Measurements from ENCODE around the gene LAMA1.

The LAMA1 gene

GRCh38 chr18:7034924-7035323 is 82.7 kb downstream of the LAMA1 start:
- H3K9me2 ChIP-seq (replicated peaks; ENCODE audit: control insufficient read depth, low read length) = no peaks in the 10 kb centered on the region
- no peak overlapping the region for H3K27ac ChIP-seq (ENCODE audit: low read depth, low read length)
- H3K4me2 ChIP-seq (ENCODE audit: low read length) = no peak overlapping the region
- H3K27me3 ChIP-seq (ENCODE audit: control insufficient read depth, low read length) = no peaks in the 10 kb centered on the region
- H3K4me3 ChIP-seq (ENCODE audit: low read length) = no peak overlapping the region
- H4K20me1 ChIP-seq (ENCODE audit: control insufficient read depth, insufficient read depth, low read depth, low read length) = no peaks in the 10 kb centered on the region
- H3K79me2 ChIP-seq (ENCODE audit: control insufficient read depth, low read length) = no peaks in the 10 kb centered on the region
- H3F3A ChIP-seq (ENCODE audit: control insufficient read depth, insufficient read depth) = no peaks in the 10 kb centered on the region
- H3K36me3 ChIP-seq (ENCODE audit: control insufficient read depth, low read length) = no peaks in the 10 kb centered on the region
- H3K4me1 ChIP-seq (ENCODE audit: control insufficient read depth, low read length) = no peaks in the 10 kb centered on the region
- TF ChIP-seq, protein P1, sequence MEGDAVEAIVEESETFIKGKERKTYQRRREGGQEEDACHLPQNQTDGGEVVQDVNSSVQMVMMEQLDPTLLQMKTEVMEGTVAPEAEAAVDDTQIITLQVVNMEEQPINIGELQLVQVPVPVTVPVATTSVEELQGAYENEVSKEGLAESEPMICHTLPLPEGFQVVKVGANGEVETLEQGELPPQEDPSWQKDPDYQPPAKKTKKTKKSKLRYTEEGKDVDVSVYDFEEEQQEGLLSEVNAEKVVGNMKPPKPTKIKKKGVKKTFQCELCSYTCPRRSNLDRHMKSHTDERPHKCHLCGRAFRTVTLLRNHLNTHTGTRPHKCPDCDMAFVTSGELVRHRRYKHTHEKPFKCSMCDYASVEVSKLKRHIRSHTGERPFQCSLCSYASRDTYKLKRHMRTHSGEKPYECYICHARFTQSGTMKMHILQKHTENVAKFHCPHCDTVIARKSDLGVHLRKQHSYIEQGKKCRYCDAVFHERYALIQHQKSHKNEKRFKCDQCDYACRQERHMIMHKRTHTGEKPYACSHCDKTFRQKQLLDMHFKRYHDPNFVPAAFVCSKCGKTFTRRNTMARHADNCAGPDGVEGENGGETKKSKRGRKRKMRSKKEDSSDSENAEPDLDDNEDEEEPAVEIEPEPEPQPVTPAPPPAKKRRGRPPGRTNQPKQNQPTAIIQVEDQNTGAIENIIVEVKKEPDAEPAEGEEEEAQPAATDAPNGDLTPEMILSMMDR (IDR thresholded peaks at IDR 0.05; ENCODE audit: low read depth, low read length, poor library complexity, severe bottlenecking) = no peak
- no peak for TF ChIP-seq EZH2phosphoT487 (IDR thresholded peaks at IDR 0.05; ENCODE audit: borderline replicate concordance, low read length)
- H3K9me3 ChIP-seq (ENCODE audit: control insufficient read depth, insufficient read depth, low read length) = no peaks in the 10 kb centered on the region

GRCh38 chr18:7032537-7032936 is 85.1 kb downstream of the LAMA1 start:
- no peaks in the 10 kb centered on the region for H3K9me2 ChIP-seq (replicated peaks; ENCODE audit: control insufficient read depth, low read length)
- H3K4me3 ChIP-seq (ENCODE audit: low read length) = no peak overlapping the region
- TF ChIP-seq, protein P1 (IDR thresholded peaks at IDR 0.05; ENCODE audit: low read depth, low read length, poor library complexity, severe bottlenecking) = no peak
- H3K36me3 ChIP-seq (ENCODE audit: control insufficient read depth, low read length) = no peaks in the 10 kb centered on the region
- H3K4me2 ChIP-seq (ENCODE audit: low read length) = no peak overlapping the region
- H3K4me1 ChIP-seq (ENCODE audit: control insufficient read depth, low read length) = no peaks in the 10 kb centered on the region
- no peaks in the 10 kb centered on the region for H3F3A ChIP-seq (ENCODE audit: control insufficient read depth, insufficient read depth)
- no peaks in the 10 kb centered on the region for H3K27me3 ChIP-seq (ENCODE audit: control insufficient read depth, low read length)
- H3K79me2 ChIP-seq (ENCODE audit: control insufficient read depth, low read length) = no peaks in the 10 kb centered on the region
- H3K27ac ChIP-seq (ENCODE audit: low read depth, low read length) = no peak overlapping the region
- H3K9me3 ChIP-seq (ENCODE audit: control insufficient read depth, insufficient read depth, low read length) = no peaks in the 10 kb centered on the region
- no peaks in the 10 kb centered on the region for H4K20me1 ChIP-seq (ENCODE audit: control insufficient read depth, insufficient read depth, low read depth, low read length)

- H3K36me3 ChIP-seq (ENCODE audit: control insufficient read depth, low read length) = no peaks in the 10 kb centered on the region
- H3K79me2 ChIP-seq (ENCODE audit: control insufficient read depth, low read length) = no peaks in the 10 kb centered on the region
- no peaks in the 10 kb centered on the region for H3F3A ChIP-seq (ENCODE audit: control insufficient read depth, insufficient read depth)
These were observed 89.0 kb downstream of the LAMA1 start for GRCh38 chr18:7028625-7029024.

More at GRCh38 chr18:7028625-7029024, 89.0 kb downstream of the LAMA1 start:
- Histone ChIP-seq H3K4me2 (ENCODE audit: low read length) (no peak overlapping the region), H3K4me1 (ENCODE audit: control insufficient read depth, low read length) (no peaks in the 10 kb centered on the region), H3K27ac (ENCODE audit: low read depth, low read length) (no peak overlapping the region), H4K20me1 (ENCODE audit: control insufficient read depth, insufficient read depth, low read depth, low read length) (no peaks in the 10 kb centered on the region), H3K9me3 (ENCODE audit: control insufficient read depth, insufficient read depth, low read length) (no peaks in the 10 kb centered on the region), H3K9me2 (replicated peaks; ENCODE audit: control insufficient read depth, low read length) (no peaks in the 10 kb centered on the region), H3K4me3 (ENCODE audit: low read length) (no peak overlapping the region), H3K27me3 (ENCODE audit: control insufficient read depth, low read length) (no peaks in the 10 kb centered on the region)
- TF ChIP-seq, protein P1 (IDR thresholded peaks at IDR 0.05; ENCODE audit: low read depth, low read length, poor library complexity, severe bottlenecking) = no peak
- no peak for TF ChIP-seq EZH2phosphoT487 (IDR thresholded peaks at IDR 0.05; ENCODE audit: borderline replicate concordance, low read length)
